ENCODE data around the gene ACVR2A. TPM values are rescaled to one million over a fixed set of nuclear protein-coding genes. Genes with fewer than 3 reads are reported as not detected.
A peak's percentile ranks its signal among the peaks of the same experiment; 100 is the strongest.

ACVR2A gene
- total RNA-seq = 10 to 100 TPM in 1 of 2 experiments, 1 to 10 TPM in 1; 9.2 to 10.8 TPM

DNA sequence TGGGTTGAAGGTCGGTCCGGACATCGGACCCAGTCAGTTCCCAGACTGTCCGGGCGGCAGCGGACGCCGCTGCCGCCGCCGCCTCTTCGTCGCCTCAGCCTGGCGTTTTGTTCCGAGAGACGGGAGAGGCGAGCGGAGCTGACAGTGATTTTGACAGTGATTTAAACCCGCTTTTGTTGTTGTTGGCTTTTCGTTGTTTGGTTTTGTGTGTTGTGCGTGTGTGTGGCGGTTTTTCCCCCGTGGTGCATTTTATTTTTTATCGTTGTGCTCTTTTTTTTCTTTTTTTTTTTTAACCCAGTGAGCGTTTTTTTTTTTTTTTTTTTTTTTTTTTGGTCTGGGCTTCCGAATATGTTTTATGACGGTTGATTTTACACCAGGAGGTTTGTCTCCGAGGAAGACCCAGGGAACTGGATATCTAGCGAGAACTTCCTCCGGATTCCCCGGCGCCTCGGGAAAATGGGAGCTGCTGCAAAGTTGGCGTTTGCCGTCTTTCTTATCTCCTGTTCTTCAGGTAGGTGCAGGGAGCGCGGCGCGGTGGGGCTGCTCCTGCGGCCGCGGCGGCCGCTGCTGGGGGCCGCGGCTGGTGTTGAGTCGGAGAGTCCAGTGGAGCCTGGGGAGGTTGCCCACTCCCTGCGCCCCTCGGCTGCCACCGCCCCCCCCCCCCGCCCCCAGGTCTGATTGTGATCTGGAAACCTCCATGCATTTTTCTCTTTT, at the start of gene ACVR2A:
Gene ACVR2A (plus strand): TSS at position 333 of the 714 bp plus-strand sequence. CDS start 124 bp downstream, at position 457.
- ChIA-PET POLR2A (no interaction called here), CTCF (no interaction called here)
- peak within 1 kb of the TSS; percentile 86 for H3K4me3 Mint-ChIP-seq
- H3K9me3 Mint-ChIP-seq = no peaks in the 10 kb centered on the region
- peaks cover 50% of the 10 kb centered on the region for H3K27me3 Mint-ChIP-seq
- peaks cover 35% of the 10 kb centered on the region for H3K4me1 Mint-ChIP-seq
- DNase-seq = peak; percentile 42
- H3K36me3 Mint-ChIP-seq (ENCODE audit: low read depth) = peaks cover 9% of the 10 kb centered on the region
- peak within 1 kb of the TSS; percentile 92 for H3K27ac Mint-ChIP-seq

DNA sequence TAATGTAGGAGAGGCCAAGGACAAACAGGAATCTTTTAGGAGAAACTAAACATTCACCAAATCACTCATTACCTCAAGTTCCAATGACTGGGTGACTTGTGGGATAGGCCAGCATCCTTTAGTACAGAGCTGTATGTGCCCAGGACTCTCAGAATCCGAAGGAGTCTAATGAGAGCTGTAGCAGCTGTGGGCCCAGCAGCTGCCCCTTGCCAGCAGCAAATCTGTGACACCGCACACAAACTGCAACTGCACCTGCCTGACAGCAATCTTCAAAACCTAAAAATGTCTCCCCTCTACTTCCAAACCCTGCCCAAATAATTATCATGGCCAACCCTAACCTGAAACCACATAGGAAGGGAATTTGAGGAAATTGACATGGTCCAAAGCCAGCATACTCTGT, 44.5 kb upstream of the ACVR2A start:
- no peak for DNase-seq
- Mint-ChIP-seq H3K9me3 (no peaks in the 10 kb centered on the region), H3K27me3 (peaks cover 6% of the 10 kb centered on the region), H3K4me1 (peaks cover 12% of the 10 kb centered on the region), H3K4me3 (no peak overlapping the region), H3K36me3 (ENCODE audit: low read depth) (peaks cover 4% of the 10 kb centered on the region), H3K27ac (no peak overlapping the region)
- POLR2A ChIA-PET = no interaction called here
- CTCF ChIA-PET = no interaction called here

DNA sequence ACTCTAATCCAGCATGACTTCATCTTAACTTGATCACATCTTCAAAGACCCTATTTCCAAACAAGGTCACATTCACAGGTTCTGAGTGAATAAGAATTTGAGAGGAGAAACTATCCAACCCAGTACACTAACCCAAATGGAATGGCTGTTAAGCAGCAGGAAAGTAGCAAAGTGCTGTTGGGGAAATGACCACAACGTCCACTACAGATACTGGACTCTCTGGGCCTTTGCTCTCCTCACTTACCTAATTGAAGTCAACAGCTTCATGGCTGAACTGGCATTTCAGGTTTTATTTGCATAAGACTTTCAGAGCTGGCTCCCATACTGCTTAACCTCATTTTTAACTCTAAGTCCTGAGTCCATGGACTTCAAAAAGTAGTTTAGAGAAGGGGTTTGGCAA, 38.0 kb upstream of the ACVR2A start:
- no peaks in the 10 kb centered on the region for H3K4me1 Mint-ChIP-seq
- H3K27me3 Mint-ChIP-seq = peaks cover 16% of the 10 kb centered on the region
- H3K9me3 Mint-ChIP-seq = no peaks in the 10 kb centered on the region
- H3K4me3 Mint-ChIP-seq = no peak overlapping the region
- no peak overlapping the region for H3K27ac Mint-ChIP-seq
- DNase-seq = no peak
- H3K36me3 Mint-ChIP-seq (ENCODE audit: low read depth) = no peaks in the 10 kb centered on the region
- ChIA-PET CTCF (interaction anchor here (0.5 to 1.4 kb wide), 3 partner anchors 11 to 143 kb away, joined by 3 read pairs; no protein-coding TSS in a partner anchor), POLR2A (no interaction called here)

DNA sequence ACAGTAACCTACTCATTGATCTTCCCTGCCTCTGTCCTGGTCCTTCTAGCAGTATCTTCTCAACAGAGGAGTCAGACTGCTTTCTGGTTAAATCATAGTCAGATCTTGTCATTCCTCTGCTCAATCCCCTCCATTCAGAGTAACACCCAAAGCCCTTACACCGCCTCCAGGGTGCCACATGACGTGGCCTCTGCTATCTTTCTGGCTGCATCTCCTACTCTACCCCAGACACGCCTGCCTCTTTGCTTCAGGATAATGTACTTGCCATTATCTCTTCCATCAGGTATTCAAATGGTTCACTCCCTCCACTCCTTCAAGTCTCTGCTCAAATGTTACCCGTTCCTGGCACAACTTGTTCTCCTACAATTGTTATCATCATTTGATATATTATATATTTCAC, 36.3 kb upstream of the ACVR2A start:
- ChIA-PET CTCF (no interaction called here), POLR2A (no interaction called here)
- H3K4me3 Mint-ChIP-seq = no peak overlapping the region
- H3K9me3 Mint-ChIP-seq = no peaks in the 10 kb centered on the region
- no peaks in the 10 kb centered on the region for H3K36me3 Mint-ChIP-seq (ENCODE audit: low read depth)
- no peaks in the 10 kb centered on the region for H3K4me1 Mint-ChIP-seq
- peaks cover 12% of the 10 kb centered on the region for H3K27me3 Mint-ChIP-seq
- H3K27ac Mint-ChIP-seq = no peak overlapping the region
- DNase-seq = no peak

DNA sequence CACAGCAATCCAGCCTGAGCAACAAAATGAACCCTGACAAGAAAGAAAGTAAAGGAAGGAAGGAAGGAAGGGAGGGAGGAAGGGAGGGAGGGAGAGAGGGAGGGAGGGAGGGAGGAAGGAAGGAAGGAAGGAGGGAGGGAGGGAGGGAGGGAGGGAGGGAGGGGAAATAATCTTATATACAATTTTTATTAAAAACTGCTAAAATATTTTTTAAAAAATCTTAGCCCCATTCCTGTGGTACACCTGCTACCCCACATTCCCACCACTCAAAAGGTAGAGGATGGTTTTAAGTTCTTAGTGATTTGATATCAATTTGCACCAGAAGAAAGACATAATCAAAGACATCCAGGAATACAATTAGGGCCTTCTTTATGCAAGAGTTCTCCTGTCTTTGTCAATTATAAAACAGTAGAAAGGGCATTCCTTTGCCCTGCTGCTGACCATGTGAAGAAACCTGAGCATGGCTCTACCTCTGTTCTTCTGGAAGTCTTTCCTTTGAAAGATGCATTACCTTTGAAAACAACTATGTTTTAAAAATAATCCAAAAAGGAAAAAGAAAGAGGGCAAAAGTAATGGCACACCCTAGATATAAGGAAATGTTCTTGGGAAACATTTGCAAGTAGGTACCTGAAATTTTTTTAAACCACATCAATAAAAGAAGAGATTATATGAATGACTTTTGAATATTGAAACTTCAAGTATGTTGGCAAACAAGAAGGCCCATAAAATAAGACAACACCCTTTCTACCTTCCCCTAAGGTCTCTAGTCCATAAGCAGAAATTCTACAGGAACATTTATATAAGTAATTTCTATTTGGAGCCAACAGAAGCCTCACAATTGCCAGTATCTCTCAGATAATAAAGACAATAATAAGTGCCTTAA, 33.7 kb upstream of the ACVR2A start:
- Mint-ChIP-seq H3K36me3 (ENCODE audit: low read depth) (no peaks in the 10 kb centered on the region), H3K9me3 (no peaks in the 10 kb centered on the region), H3K4me3 (no peak overlapping the region), H3K4me1 (no peaks in the 10 kb centered on the region), H3K27ac (no peak overlapping the region), H3K27me3 (peaks cover 11% of the 10 kb centered on the region)
- ChIA-PET CTCF (no interaction called here), POLR2A (no interaction called here)
- no peak for DNase-seq

DNA sequence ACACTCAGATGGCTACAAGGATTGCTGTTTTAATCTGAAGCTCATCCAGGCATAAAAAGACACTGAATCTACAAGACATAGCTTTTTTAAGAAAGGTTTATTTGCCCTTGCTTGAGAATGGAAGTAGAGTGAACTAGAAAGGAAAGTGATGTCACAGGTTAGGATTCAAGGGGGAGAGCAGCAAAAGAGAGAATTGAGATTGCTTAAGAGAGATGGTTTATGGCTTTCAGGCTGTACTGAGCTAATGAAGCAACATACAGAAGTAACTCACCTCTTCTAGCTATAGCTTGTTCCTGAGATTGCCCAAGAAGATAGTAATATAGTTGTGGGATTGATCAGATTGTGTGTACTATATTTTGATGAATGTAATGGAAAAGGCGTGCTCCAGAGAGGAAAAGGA, 26.1 kb upstream of the ACVR2A start:
- ChIA-PET POLR2A (no interaction called here), CTCF (no interaction called here)
- Mint-ChIP-seq H3K4me1 (no peaks in the 10 kb centered on the region), H3K9me3 (peaks cover 2% of the 10 kb centered on the region), H3K27ac (no peak overlapping the region), H3K4me3 (no peak overlapping the region), H3K36me3 (ENCODE audit: low read depth) (no peaks in the 10 kb centered on the region), H3K27me3 (peaks cover 20% of the 10 kb centered on the region)
- DNase-seq = no peak

DNA sequence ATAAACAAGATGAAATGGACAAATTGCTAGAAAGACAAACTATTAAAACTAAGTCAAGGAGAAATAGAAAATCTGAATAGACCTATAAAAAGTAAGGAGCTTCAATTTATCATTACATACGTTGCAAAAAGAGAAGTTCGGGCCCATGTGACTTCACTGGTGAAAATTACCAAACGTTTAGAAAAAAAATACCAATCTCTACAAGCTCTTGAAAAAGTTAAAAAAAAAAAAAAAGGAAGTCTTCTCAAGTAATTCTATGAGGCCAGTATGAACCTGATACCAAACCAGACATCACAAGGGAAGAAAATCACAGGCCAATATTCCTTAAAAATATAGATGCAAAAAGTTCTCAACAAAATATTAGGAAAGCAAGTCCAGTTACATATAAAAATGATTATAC, 20.2 kb upstream of the ACVR2A start:
- POLR2A ChIA-PET = no interaction called here

DNA sequence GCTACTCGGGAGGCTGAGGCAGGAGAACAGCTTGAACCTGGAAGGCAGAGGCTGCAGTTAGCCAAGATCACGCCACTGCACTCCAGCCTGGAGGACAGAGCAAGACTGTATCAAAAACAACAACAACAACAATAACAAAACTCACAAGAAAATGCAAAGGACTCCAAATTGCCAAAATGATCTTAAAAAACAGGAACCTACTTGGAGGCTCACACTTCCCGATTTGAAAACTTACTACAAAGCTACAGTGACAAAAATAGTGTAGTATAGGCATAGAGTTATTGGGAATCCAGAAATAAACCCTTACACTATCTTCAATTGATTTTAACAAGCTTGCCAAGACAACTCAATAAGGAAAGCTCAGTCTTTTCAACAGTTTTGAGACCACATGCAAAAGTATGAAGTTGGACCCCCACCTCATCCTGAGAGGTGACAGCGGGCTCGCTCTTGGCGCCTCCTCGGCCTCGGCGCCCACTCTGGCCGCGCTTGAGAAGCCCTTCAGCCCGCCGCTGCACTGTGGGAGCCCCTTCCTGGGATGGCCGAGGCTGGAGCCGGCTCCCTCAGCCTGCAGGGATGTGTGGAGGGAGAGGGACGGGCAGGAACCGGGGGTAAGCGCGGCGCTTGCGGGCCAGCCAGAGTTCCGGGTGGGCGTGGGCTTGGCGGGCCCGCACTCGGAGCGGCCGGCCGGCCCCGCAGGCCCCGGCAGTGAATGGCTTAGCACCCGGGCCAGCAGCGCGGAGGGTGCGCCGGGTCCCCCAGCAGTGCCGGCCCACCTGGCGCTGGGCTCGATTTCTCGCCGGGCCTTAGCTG, 18.3 kb upstream of the ACVR2A start:
- no peak for DNase-seq
- Mint-ChIP-seq H3K27ac (no peak overlapping the region), H3K36me3 (ENCODE audit: low read depth) (no peaks in the 10 kb centered on the region), H3K27me3 (peaks cover 20% of the 10 kb centered on the region), H3K9me3 (peaks cover 2% of the 10 kb centered on the region), H3K4me3 (no peak overlapping the region), H3K4me1 (no peaks in the 10 kb centered on the region)
- ChIA-PET POLR2A (interaction anchor here (0.6 kb wide), 1 partner anchor 647 kb away, joined by 3 read pairs; no protein-coding TSS in a partner anchor), CTCF (no interaction called here)

More for the DNA sequence above, 20.2 kb upstream of the ACVR2A start:
- Mint-ChIP-seq H3K4me1 (no peaks in the 10 kb centered on the region), H3K9me3 (peaks cover 2% of the 10 kb centered on the region), H3K36me3 (ENCODE audit: low read depth) (no peaks in the 10 kb centered on the region), H3K27ac (no peak overlapping the region), H3K27me3 (peaks cover 16% of the 10 kb centered on the region), H3K4me3 (no peak overlapping the region)
- CTCF ChIA-PET = no interaction called here
- no peak for DNase-seq

DNA sequence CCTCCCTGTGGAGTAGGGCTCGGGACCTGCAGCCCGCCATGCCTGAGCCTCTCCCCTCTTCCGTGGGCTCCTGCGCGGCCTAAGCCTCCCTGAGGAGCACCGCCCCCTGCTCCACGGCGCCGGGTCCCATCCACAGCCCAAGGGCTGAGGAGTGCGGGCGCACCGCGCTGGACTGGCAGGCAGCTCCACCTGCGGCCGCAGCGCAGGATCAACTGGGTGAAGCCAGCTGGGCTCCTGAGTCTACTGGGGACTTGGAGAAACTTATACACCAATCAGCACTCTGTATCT, 17.8 kb upstream of the ACVR2A start:
- no peak for DNase-seq
- H3K4me3 Mint-ChIP-seq = no peak overlapping the region
- ChIA-PET CTCF (no interaction called here), POLR2A (no interaction called here)
- no peaks in the 10 kb centered on the region for H3K4me1 Mint-ChIP-seq
- H3K27me3 Mint-ChIP-seq = peaks cover 18% of the 10 kb centered on the region
- no peak overlapping the region for H3K27ac Mint-ChIP-seq
- H3K36me3 Mint-ChIP-seq (ENCODE audit: low read depth) = no peaks in the 10 kb centered on the region
- peaks cover 2% of the 10 kb centered on the region for H3K9me3 Mint-ChIP-seq

DNA sequence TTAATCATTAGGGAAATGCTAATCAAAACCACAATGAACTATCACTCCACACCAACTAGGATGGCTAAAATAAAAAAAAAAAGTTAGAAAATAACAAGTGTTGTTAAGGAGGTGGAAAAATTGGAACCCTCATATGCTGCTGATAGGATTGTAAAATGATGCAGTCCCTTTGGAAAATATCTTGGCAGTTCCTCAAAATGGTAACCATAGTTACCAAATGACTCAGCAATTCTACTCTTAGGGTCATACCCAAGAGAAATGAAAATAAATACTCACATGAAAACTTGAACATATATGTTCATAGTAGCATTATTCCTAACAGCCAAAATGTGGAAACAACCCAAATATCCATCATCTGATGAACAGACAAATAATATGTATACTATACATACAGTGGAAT, 15.7 kb upstream of the ACVR2A start:
- Mint-ChIP-seq H3K27me3 (peaks cover 20% of the 10 kb centered on the region), H3K4me3 (no peak overlapping the region), H3K36me3 (ENCODE audit: low read depth) (no peaks in the 10 kb centered on the region), H3K27ac (no peak overlapping the region), H3K9me3 (no peaks in the 10 kb centered on the region), H3K4me1 (no peaks in the 10 kb centered on the region)
- DNase-seq = no peak
- CTCF ChIA-PET = no interaction called here
- POLR2A ChIA-PET = no interaction called here

DNA sequence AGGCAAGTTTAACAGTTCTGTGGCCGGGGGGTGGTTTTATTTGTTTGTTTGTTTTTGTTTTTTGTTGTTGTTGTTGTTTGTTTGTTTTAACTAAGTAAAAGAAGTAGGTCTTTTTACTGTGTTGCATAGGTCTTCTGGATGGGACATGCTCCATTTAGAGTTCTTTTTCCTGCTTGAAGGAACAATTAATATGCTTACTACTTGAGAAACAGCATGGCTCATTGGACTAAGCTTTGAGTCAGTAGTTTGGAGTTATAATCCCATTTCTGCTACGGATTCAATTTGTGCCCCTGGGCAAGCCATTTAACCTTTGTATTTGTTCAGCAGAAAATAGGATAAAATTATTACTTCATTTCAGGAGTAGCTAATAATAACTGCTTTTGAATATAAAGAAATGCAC, 8.7 kb upstream of the ACVR2A start:
- POLR2A ChIA-PET = no interaction called here
- no peak overlapping the region for H3K4me3 Mint-ChIP-seq
- H3K9me3 Mint-ChIP-seq = no peaks in the 10 kb centered on the region
- H3K36me3 Mint-ChIP-seq (ENCODE audit: low read depth) = no peaks in the 10 kb centered on the region
- H3K27ac Mint-ChIP-seq = no peak overlapping the region
- no peak for DNase-seq
- H3K4me1 Mint-ChIP-seq = no peaks in the 10 kb centered on the region
- CTCF ChIA-PET = no interaction called here
- peaks cover 38% of the 10 kb centered on the region for H3K27me3 Mint-ChIP-seq

DNA sequence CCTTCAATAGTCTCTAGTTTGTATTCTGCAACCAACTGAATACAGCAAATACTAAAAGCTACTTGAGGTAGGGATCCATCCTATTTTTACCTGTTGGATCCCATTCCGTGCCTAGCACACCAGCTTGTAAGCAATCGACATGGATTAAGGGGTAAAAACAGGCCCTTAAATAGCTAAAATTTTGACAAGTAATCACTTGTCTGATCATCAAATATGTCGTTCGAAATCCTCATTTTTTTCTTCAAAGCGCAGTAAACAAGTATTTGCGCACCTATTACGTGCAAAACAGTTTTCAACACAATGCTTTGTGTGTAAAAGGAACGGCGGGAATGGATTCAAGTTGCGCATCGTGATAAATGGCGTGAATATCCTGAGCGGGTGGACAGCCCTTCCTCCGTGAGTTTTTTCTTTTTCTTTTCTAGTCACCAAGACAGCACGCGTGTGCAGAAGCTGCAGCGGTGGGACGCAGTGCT, 1.4 kb upstream of the ACVR2A start:
- Mint-ChIP-seq H3K36me3 (ENCODE audit: low read depth) (peaks cover 9% of the 10 kb centered on the region), H3K27ac (peak overlapping the region; percentile 86), H3K27me3 (peaks cover 54% of the 10 kb centered on the region), H3K4me1 (peaks cover 34% of the 10 kb centered on the region), H3K9me3 (no peaks in the 10 kb centered on the region), H3K4me3 (peak overlapping the region; percentile 86)
- no peak for DNase-seq
- CTCF ChIA-PET = interaction anchor here (1.2 kb wide), 1 partner anchor 761 kb away, joined by 3 read pairs; no protein-coding TSS in a partner anchor
- POLR2A ChIA-PET = no interaction called here
